H1 (cell line): Measurements from ENCODE around the gene ADSS1. TPM values are rescaled to one million over a fixed set of nuclear protein-coding genes. Genes with fewer than 3 reads are reported as not detected.

ENCODE experiments used
- CTCF ChIA-PET: fragments of 300-600 bp; sonication (Branson Sonifier 250); formaldehyde crosslinking; loops from one replicate; lab custom pipeline; 2021; ENCODE audit not compliant: partially characterized antibody; lab: Charles Lee
- POLR2A ChIA-PET: fragments of 300-600 bp; sonication (Branson Sonifier 250); formaldehyde crosslinking; loops from one replicate; lab custom pipeline; 2021; ENCODE audit warnings: inconsistent platforms; ENCODE audit not compliant: partially characterized antibody; lab: Charles Lee
- DNase-seq, 2 experiments: peaks; one replicate each; pipeline versions ENCODE4 v3.0.0 to v3.0.0-alpha.2; 2010 to 2022; ENCODE audit warnings: low spot score in 2 of 2, low read depth in 1 of 2, mixed read lengths in 1 of 2
- FAIRE-seq: peaks from 2 replicates; lab custom pipeline; 2011; peaks lifted over from hg19 to GRCh38; lab: Jason Lieb, UNC
- H2AFZ ChIP-seq: 2 replicates; pipeline ENCODE4 v1.8.1; 2012; ENCODE audit warnings: low read length, inconsistent platforms
- H2AK5ac ChIP-seq: 2 replicates; pipeline ENCODE4 v1.6.1; 2013; ENCODE audit warnings: low read depth, low read length
- H2BK120ac ChIP-seq: replicated peaks from 2 replicates; pipeline ENCODE3; 2013; ENCODE audit warnings: low read depth, low read length, inconsistent platforms
- H2BK12ac ChIP-seq: 2 replicates; pipeline ENCODE4 v1.6.1; 2013; ENCODE audit warnings: low read depth, low read length
- H2BK15ac ChIP-seq: 2 replicates; pipeline ENCODE4 v1.6.1; 2013; ENCODE audit warnings: low read length
- H2BK20ac ChIP-seq: 2 replicates; pipeline ENCODE4 v1.6.1; 2013; ENCODE audit warnings: low read length
- H2BK5ac ChIP-seq: 2 replicates; pipeline ENCODE4 v1.6.1; 2013; ENCODE audit warnings: low read depth, low read length
- H3K14ac ChIP-seq: 2 replicates; pipeline ENCODE4 v1.6.1; 2013; ENCODE audit warnings: inconsistent platforms; ENCODE audit not compliant: insufficient read length
- H3K18ac ChIP-seq: 2 replicates; pipeline ENCODE4 v1.6.1; 2013; ENCODE audit warnings: low read length; ENCODE audit errors: extremely low read depth
- H3K23ac ChIP-seq: 2 replicates; pipeline ENCODE4 v1.6.1; 2013; ENCODE audit warnings: inconsistent platforms; ENCODE audit not compliant: insufficient read length
- H3K23me2 ChIP-seq: 2 replicates; pipeline ENCODE4 v1.6.1; 2013; ENCODE audit warnings: low read depth, low read length
- H3K27ac ChIP-seq: 2 replicates; pipeline ENCODE4 v1.6.1; 2011; ENCODE audit warnings: low read depth, low read length, inconsistent platforms
- H3K27me3 ChIP-seq, 4 experiments: replicated peaks in 1 of 4; 1 replicate in 1 of 4; 2 replicates in 3 of 4; pipeline versions ENCODE4 v1.6.1 to v1.8.1; 2011 to 2013; ENCODE audit warnings: low read length in 3 of 4, mild to moderate bottlenecking in 3 of 4, inconsistent platforms in 2 of 4, mixed read lengths in 2 of 4, moderate library complexity in 1 of 4; ENCODE audit not compliant: control insufficient read depth in 3 of 4, insufficient read depth in 3 of 4; ENCODE audit errors: extremely low read depth in 1 of 4
- H3K36me3 ChIP-seq, 4 experiments: 2 replicates each; pipeline versions ENCODE4 v1.6.1 to v1.8.1; 2011 to 2013; ENCODE audit warnings: mild to moderate bottlenecking in 4 of 4, low read length in 3 of 4, moderate library complexity in 2 of 4, control low read depth in 1 of 4, inconsistent platforms in 1 of 4; ENCODE audit not compliant: insufficient read depth in 4 of 4, control insufficient read depth in 2 of 4
- H3K4ac ChIP-seq: replicated peaks from 2 replicates; pipeline ENCODE3; 2013; ENCODE audit warnings: low read length, low read depth, mixed read lengths, inconsistent platforms; ENCODE audit not compliant: insufficient read length
- H3K4me1 ChIP-seq, 4 experiments: replicated peaks in 1 of 4; 1 replicate in 1 of 4; 2 replicates in 3 of 4; pipeline versions ENCODE4 v1.6.1 to v1.8.1; 2011 to 2013; ENCODE audit warnings: low read length in 3 of 4, inconsistent platforms in 2 of 4, mixed read lengths in 1 of 4; ENCODE audit not compliant: insufficient read depth in 4 of 4, control insufficient read depth in 3 of 4
- H3K4me2 ChIP-seq, 2 experiments: 2 replicates each; pipeline versions ENCODE4 v1.6.1 to v1.8.1; 2011 to 2013; ENCODE audit warnings: low read depth in 2 of 2, low read length in 2 of 2, control low read depth in 1 of 2, inconsistent platforms in 1 of 2, mild to moderate bottlenecking in 1 of 2; ENCODE audit not compliant: insufficient read depth in 1 of 2
- H3K4me3 ChIP-seq, 4 experiments: fragments of 200-600, 300-600 bp in 1 of 4; sonication (generic), shearing (Covaris generic), sonication (Bioruptor Twin) in 1 of 4; 2 replicates each; pipeline versions ENCODE4 v1.5.1 to v1.8.1; 2011 to 2016; ENCODE audit warnings: low read length in 4 of 4, low read depth in 3 of 4, control low read depth in 2 of 4, inconsistent platforms in 2 of 4, mild to moderate bottlenecking in 2 of 4, mixed read lengths in 1 of 4, moderate library complexity in 1 of 4; ENCODE audit not compliant: insufficient read depth in 2 of 4; ENCODE audit errors: extremely low read depth in 1 of 4
- H3K56ac ChIP-seq: replicated peaks from 2 replicates; pipeline ENCODE3; 2013; ENCODE audit warnings: low read depth, mild to moderate bottlenecking, mixed read lengths, low read length, inconsistent platforms; ENCODE audit not compliant: insufficient read length
- H3K79me1 ChIP-seq: 2 replicates; pipeline ENCODE4 v1.6.1; 2013; ENCODE audit warnings: low read depth, low read length, control low read depth
- H3K79me2 ChIP-seq, 2 experiments: 2 replicates each; pipeline versions ENCODE4 v1.6.1 to v1.8.1; 2012 to 2013; ENCODE audit warnings: low read length in 2 of 2, mild to moderate bottlenecking in 2 of 2, inconsistent platforms in 1 of 2; ENCODE audit not compliant: insufficient read depth in 2 of 2, control insufficient read depth in 1 of 2
- H3K9ac ChIP-seq, 4 experiments: replicated peaks in 1 of 4; 1 replicate in 1 of 4; 2 replicates in 3 of 4; pipeline versions ENCODE4 v1.6.1 to v1.8.1; 2011 to 2013; ENCODE audit warnings: low read depth in 3 of 4, low read length in 3 of 4, control low read depth in 2 of 4, mild to moderate bottlenecking in 2 of 4, moderate library complexity in 2 of 4, inconsistent platforms in 1 of 4; ENCODE audit errors: extremely low read depth in 1 of 4
- H3K9me3 ChIP-seq, 2 experiments: 2 replicates each; pipeline versions ENCODE4 v1.6.1 to v1.8.1; 2012 to 2013; ENCODE audit warnings: mild to moderate bottlenecking in 2 of 2, moderate library complexity in 2 of 2, control low read depth in 1 of 2, inconsistent platforms in 1 of 2, low read depth in 1 of 2, low read length in 1 of 2, mixed read lengths in 1 of 2; ENCODE audit not compliant: insufficient read depth in 2 of 2
- H4K20me1 ChIP-seq, 2 experiments: replicated peaks in 1 of 2; 2 replicates each; pipeline versions ENCODE3 to v1.8.1; 2011 to 2013; ENCODE audit warnings: inconsistent platforms in 2 of 2, low read length in 2 of 2, mild to moderate bottlenecking in 1 of 2; ENCODE audit not compliant: insufficient read depth in 2 of 2, control insufficient read depth in 1 of 2
- H4K5ac ChIP-seq: 2 replicates; pipeline ENCODE4 v1.6.1; 2013; ENCODE audit warnings: low read length, low read depth, mixed read lengths, inconsistent platforms; ENCODE audit not compliant: insufficient read length
- H4K8ac ChIP-seq: 2 replicates; pipeline ENCODE4 v1.8.0; 2013; ENCODE audit warnings: mild to moderate bottlenecking, moderate library complexity, low read length, inconsistent platforms; ENCODE audit not compliant: insufficient read depth; ENCODE audit errors: extremely low read depth
- H4K91ac ChIP-seq: replicated peaks from 2 replicates; pipeline ENCODE3; 2013; ENCODE audit warnings: low read length, mixed read lengths, inconsistent platforms; ENCODE audit not compliant: insufficient read length
- CBX8 ChIP-seq: fragments of 300-800, 300-1000 bp; sonication (generic); IDR thresholded peaks from 2 replicates; pipeline ENCODE4 v1.7.1; 2016; ENCODE audit warnings: low read depth, low read length, borderline replicate concordance
- FOSL1 ChIP-seq: IDR thresholded peaks from 2 replicates; pipeline ENCODE4 v1.6.1; 2011; ENCODE audit warnings: mild to moderate bottlenecking, low read depth, low read length, moderate library complexity; ENCODE audit not compliant: insufficient read depth
- GTF2F1 ChIP-seq: IDR thresholded peaks from 2 replicates; pipeline ENCODE4 v1.6.1; 2012; ENCODE audit warnings: low read depth, low read length, improper control_type of control experiment, borderline replicate concordance
- HDAC2 ChIP-seq, 2 experiments: fragments of 300-600 bp in 1 of 2; sonication (generic) in 1 of 2; IDR thresholded peaks; 2 replicates each; pipeline ENCODE4 v1.6.1; 2011 to 2012; ENCODE audit warnings: low read depth in 2 of 2, low read length in 2 of 2, mild to moderate bottlenecking in 2 of 2, moderate library complexity in 2 of 2, borderline replicate concordance in 1 of 2, inconsistent platforms in 1 of 2
- KDM1A ChIP-seq: fragments of 200-600, 300-600 bp; sonication (generic); IDR thresholded peaks from 2 replicates; pipeline ENCODE4 v1.7.1; 2016; ENCODE audit warnings: mild to moderate bottlenecking, low read length, borderline replicate concordance
- MAX ChIP-seq: IDR thresholded peaks from 2 replicates; pipeline ENCODE4 v1.6.1; 2012; ENCODE audit warnings: inconsistent platforms
- POLR2A ChIP-seq, 2 experiments: IDR thresholded peaks; 1 replicate in 1 of 2; 2 replicates in 1 of 2; pipeline ENCODE4 v1.6.1; 2011; ENCODE audit warnings: low read depth in 2 of 2, low read length in 2 of 2, mild to moderate bottlenecking in 2 of 2; ENCODE audit errors: control extremely low read depth in 1 of 2
- SUZ12 ChIP-seq: fragments of 200-600 bp; sonication (generic); IDR thresholded peaks from 2 replicates; pipeline ENCODE4 v1.6.1; 2012; ENCODE audit warnings: mild to moderate bottlenecking, inconsistent platforms, low read length, moderate library complexity, mixed read lengths
- TBP ChIP-seq: IDR thresholded peaks from 2 replicates; pipeline ENCODE4 v1.6.1; 2011; ENCODE audit warnings: low read depth, low read length, improper control_type of control experiment
- TCF12 ChIP-seq: IDR thresholded peaks from 2 replicates; pipeline ENCODE4 v1.6.1; 2011; ENCODE audit warnings: low read depth, mild to moderate bottlenecking, low read length
- USF2 ChIP-seq: IDR thresholded peaks from 2 replicates; pipeline ENCODE4 v1.6.1; 2011; ENCODE audit warnings: low read length, improper control_type of control experiment
- WGBS, 2 experiments: shearing (Covaris generic) in 1 of 2; methylation state at CpG; one replicate each; pipeline versions ENCODE4 v1.1.6 to v1.1.7; 2013 to 2015; ENCODE audit warnings: low lambda C conversion rate in 2 of 2, mixed read lengths in 2 of 2, inconsistent platforms in 1 of 2, low coverage in 1 of 2, missing lambda C conversion rate in 1 of 2; ENCODE audit not compliant: insufficient replicate concordance in 2 of 2, insufficient coverage in 1 of 2, insufficient read length in 1 of 2; ENCODE audit errors: extremely low coverage in 1 of 2, missing lambda C conversion rate in 1 of 2; 5-methylcytosine and 5-hydroxymethylcytosine counted together
- polyA plus RNA-seq, 7 experiments: library from polyadenylated mRNA; depleted of rRNA in 3 of 7; stranded (reverse) in 5 of 7; unstranded in 2 of 7; fragments of >200 nt in 5 of 7; fragments of 200-250 nt in 2 of 7; gene quantifications; 1 replicate in 5 of 7; 2 replicates in 1 of 7; 4 replicates in 1 of 7; pipeline versions ENCODE4 v1.2.1 to v1.2.3, GENCODE V29; 2011 to 2013; ENCODE audit warnings: missing spikeins in 2 of 7, mixed read lengths in 2 of 7
- total RNA-seq: library from RNA; stranded (reverse); fragmentation: NEBNext Ultra II Directional; extraction: Animal tissue kit (Norgen Biotek cat#: 25700); gene quantifications from 2 replicates; pipeline ENCODE4 v1.2.1, GENCODE V29; 2021

ADSS1 gene
- total and polyA plus RNA-seq, 2 of the 8 experiments (the other 6 are each of a cell fraction or from before 2014, with no cell fraction given) = 7.1 to 7.9 TPM

- FAIRE-seq = no peak
- no peak overlapping the region for H2BK15ac ChIP-seq
- no peak overlapping the region for H4K91ac ChIP-seq
These were observed 33.8 kb downstream of the ADSS1 start for GRCh38 chr14:104757681-104758392.

More at GRCh38 chr14:104757681-104758392, 33.8 kb downstream of the ADSS1 start:
- Histone ChIP-seq H3K27ac (no peak overlapping the region), H3K79me1 (peaks cover 38% of the 10 kb centered on the region), H3K36me3 (peaks cover 8 to 29% (median 23%) of the 10 kb centered on the region in 4 experiments; a peak in 7 of 8 replicates), H4K5ac (no peak overlapping the region), H3K9ac (no peak overlapping the region), H4K20me1 (peaks cover 30 to 63% of the 10 kb centered on the region in 2 experiments), H3K18ac (no peak overlapping the region), H2AK5ac (no peak overlapping the region), H3K4me3 (no peak overlapping the region), H2BK12ac (no peak overlapping the region), H2AFZ (no peak overlapping the region), H2BK20ac (no peak overlapping the region), H3K23ac (no peak overlapping the region), H3K56ac (no peak overlapping the region), H2BK5ac (no peak overlapping the region), H3K14ac (no peak overlapping the region), H3K4me1 (peaks cover 0 to 14% (median 5%) of the 10 kb centered on the region in 4 experiments; a peak in 6 of 7 replicates), H3K4me2 (no peak overlapping the region), H3K79me2 (peaks cover 10 to 51% of the 10 kb centered on the region in 2 experiments; a peak in 3 of 4 replicates), H3K9me3 (no peaks in the 10 kb centered on the region), H3K4ac (no peak overlapping the region), H3K27me3 (no peaks in the 10 kb centered on the region), H3K23me2 (peaks cover 5% of the 10 kb centered on the region; the same call in 1 of the 2 replicates), H4K8ac (no peak overlapping the region), H2BK120ac (no peak overlapping the region)
- ChIA-PET CTCF (interaction anchor here (0.6 to 1.4 kb wide), 5 partner anchors 11 to 138 kb away, joined by 3 to 9 read pairs (median 4); partner anchors contain the start of gene ADSS1), POLR2A (interaction anchor here (2.4 kb wide), 1 partner anchor 9 kb away, joined by 11 read pairs; no protein-coding TSS in a partner anchor)
- TF ChIP-seq GTF2F1 (no peak), SUZ12 (no peak), FOSL1 (no peak), POLR2A (IDR thresholded peaks at IDR 0.05; ENCODE audit: control extremely low read depth in 1 of 2, low read depth in 2 of 2, low read length in 2 of 2) (no peak), KDM1A (no peak), TBP (no peak), TCF12 (no peak), USF2 (no peak), CBX8 (no peak), HDAC2 (IDR thresholded peaks at IDR 0.05; ENCODE audit: borderline replicate concordance in 1 of 2, low read depth in 2 of 2, low read length in 2 of 2) (no peak), MAX (no peak)
- DNase-seq = no peak
- WGBS, 2 experiments = 91% methylated on average over 19 of the region's 19 CpGs; no CpG with 5 or more reads in 1 of the 2 experiments
